GM23338 (cell line): ENCODE data around the gene FKBP7. TPM values are rescaled to one million over a fixed set of nuclear protein-coding genes. Genes with fewer than 3 reads are reported as not detected.

Source experiments
- ATAC-seq: fragments of 200-7000 bp; cut with Tn5 transposase; 3 replicates; pipeline ENCODE4 v1.9.1; 2020
- DNase-seq: peaks from one replicate; pipeline ENCODE4 v3.0.0-alpha.2; 2015; ENCODE audit warnings: low spot score
- H2AFZ ChIP-seq: fragments of 200-600 bp; sonication (generic); 2 replicates; pipeline ENCODE4 v1.8.0; 2016; ENCODE audit warnings: antibody characterized with exemption, mild to moderate bottlenecking, moderate library complexity
- H3F3A ChIP-seq: fragments of 200-600 bp; sonication (generic); replicated peaks from 2 replicates; pipeline ENCODE4 v1.8.0; 2017; ENCODE audit warnings: antibody characterized with exemption, mixed run types, low read depth
- H3K27ac ChIP-seq: fragments of 200-600 bp; sonication (generic); 2 replicates; pipeline ENCODE4 v1.6.1; 2016; ENCODE audit warnings: low read depth
- H3K27me3 ChIP-seq: fragments of 200-600 bp; sonication (generic); 2 replicates; pipeline ENCODE4 v1.8.0; 2016; ENCODE audit warnings: mild to moderate bottlenecking, mixed run types, moderate library complexity; ENCODE audit not compliant: insufficient read depth
- H3K36me3 ChIP-seq: fragments of 200-600 bp; sonication (generic); 2 replicates; pipeline ENCODE4 v1.8.0; 2016; ENCODE audit warnings: mild to moderate bottlenecking; ENCODE audit not compliant: insufficient read depth
- H3K4me1 ChIP-seq: fragments of 200-600 bp; sonication (generic); 2 replicates; pipeline ENCODE4 v1.8.0; 2016; ENCODE audit warnings: mild to moderate bottlenecking, moderate library complexity; ENCODE audit not compliant: insufficient read depth
- H3K4me2 ChIP-seq: fragments of 200-600 bp; sonication (generic); 2 replicates; pipeline ENCODE4 v1.7.1; 2017; ENCODE audit warnings: mixed run types
- H3K4me3 ChIP-seq: fragments of 200-600 bp; sonication (generic); 2 replicates; pipeline ENCODE4 v1.6.1; 2016; ENCODE audit warnings: mixed run types
- H3K79me2 ChIP-seq: fragments of 200-600 bp; sonication (generic); replicated peaks from 2 replicates; pipeline ENCODE4 v1.8.0; 2017; ENCODE audit warnings: mild to moderate bottlenecking; ENCODE audit not compliant: insufficient read depth
- H3K9me2 ChIP-seq: fragments of 200-600 bp; sonication (generic); 2 replicates; pipeline ENCODE4 v1.8.0; 2017; ENCODE audit not compliant: insufficient read depth
- H4K20me1 ChIP-seq: fragments of 200-600 bp; sonication (generic); replicated peaks from 2 replicates; pipeline ENCODE4 v1.8.0; 2017; ENCODE audit warnings: mild to moderate bottlenecking; ENCODE audit not compliant: insufficient read depth
- H3K27ac Mint-ChIP-seq: 2 replicates; pipeline ENCODE4 v1.8.0; 2020; ENCODE audit warnings: inconsistent platforms, mild to moderate bottlenecking, moderate library complexity, mixed read lengths
- H3K27me3 Mint-ChIP-seq: 3 replicates; pipeline ENCODE4 v1.8.0; 2022; ENCODE audit warnings: low read depth, mild to moderate bottlenecking, moderate library complexity, mixed read lengths, inconsistent platforms; ENCODE audit not compliant: insufficient read depth, poor library complexity
- H3K36me3 Mint-ChIP-seq: 3 replicates; pipeline ENCODE4 v1.8.0; 2021; ENCODE audit warnings: low read depth, mild to moderate bottlenecking, inconsistent platforms, moderate library complexity, mixed read lengths
- H3K4me1 Mint-ChIP-seq: 3 replicates; pipeline ENCODE4 v1.8.0; 2020; ENCODE audit warnings: mild to moderate bottlenecking, inconsistent platforms, mixed read lengths
- H3K4me3 Mint-ChIP-seq: 3 replicates; pipeline ENCODE4 v1.8.0; 2021; ENCODE audit warnings: moderate library complexity, mild to moderate bottlenecking, inconsistent platforms, mixed read lengths
- H3K9me3 Mint-ChIP-seq: 3 replicates; pipeline ENCODE4 v1.8.0; 2020; ENCODE audit warnings: moderate library complexity, mild to moderate bottlenecking, inconsistent platforms, mixed read lengths
- CREB1 ChIP-seq: fragments of 250-450 bp; sonication (Bioruptor Pico); IDR thresholded peaks from 2 replicates; pipeline ENCODE4 v1.5.0; 2020; ENCODE audit warnings: low read depth, mild to moderate bottlenecking, moderate library complexity
- EZH2 ChIP-seq: fragments of 200-600 bp; sonication (generic); IDR thresholded peaks from one replicate; pipeline ENCODE4 v1.8.0; 2017; ENCODE audit warnings: antibody characterized with exemption, mild to moderate bottlenecking, low read depth; ENCODE audit not compliant: unreplicated experiment
- EZH2phosphoT487 ChIP-seq: fragments of 200-600 bp; sonication (generic); IDR thresholded peaks from one replicate; pipeline ENCODE4 v1.8.1; 2018; ENCODE audit warnings: antibody characterized with exemption; ENCODE audit not compliant: unreplicated experiment
- JUNB ChIP-seq: IDR thresholded peaks from one replicate; pipeline ENCODE4 v1.6.1; 2016; ENCODE audit warnings: antibody characterized with exemption; ENCODE audit not compliant: unreplicated experiment
- NANOG ChIP-seq: IDR thresholded peaks from 2 replicates; pipeline ENCODE4 v1.6.1; 2016; ENCODE audit warnings: antibody characterized with exemption, borderline replicate concordance
- POLR2AphosphoS5 ChIP-seq: IDR thresholded peaks from 2 replicates; pipeline ENCODE4 v1.6.1; 2016; ENCODE audit warnings: antibody characterized with exemption, low read depth
- STAT1 ChIP-seq: IDR thresholded peaks from one replicate; pipeline ENCODE4 v1.6.1; 2016; ENCODE audit warnings: antibody characterized with exemption; ENCODE audit not compliant: unreplicated experiment
- ZNF114 ChIP-seq: fragments of 250-450 bp; sonication (Bioruptor Pico); IDR thresholded peaks from 2 replicates; pipeline ENCODE4 v1.5.0; 2020; ENCODE audit warnings: mild to moderate bottlenecking, moderate library complexity
- ZNF331 ChIP-seq: fragments of 250-450 bp; sonication (Bioruptor Pico); IDR thresholded peaks from 2 replicates; pipeline ENCODE4 v1.5.0; 2020; ENCODE audit warnings: low read depth, mild to moderate bottlenecking, moderate library complexity
- polyA plus RNA-seq: library from polyadenylated mRNA; unstranded; fragments of >200 nt; fragmentation: Nextera tagmentation; extraction: Ambion mirVana; gene quantifications from 2 replicates; pipeline ENCODE4 v1.2.1, GENCODE V29; 2016
- total RNA-seq: library from RNA; depleted of rRNA; stranded (reverse); fragments of >200 nt; shearing (Covaris generic); gene quantifications from 2 replicates; pipeline ENCODE4 v1.2.3, GENCODE V29; 2014
- TF ChIP-seq, protein P1 (sequence below), 2 experiments: fragments of 200-600 bp in 1 of 2; sonication (generic) in 1 of 2; conservative IDR thresholded peaks; 2 replicates each; pipeline versions ENCODE4 v1.5.1 to v1.6.1; 2016 to 2017; ENCODE audit warnings: antibody characterized with exemption in 2 of 2, low read depth in 2 of 2, mild to moderate bottlenecking in 2 of 2, moderate library complexity in 1 of 2
- TF ChIP-seq, protein P2 (sequence below): IDR thresholded peaks from 2 replicates; pipeline ENCODE4 v1.6.1; 2016; ENCODE audit warnings: antibody characterized with exemption
- TF ChIP-seq, protein P3 (sequence below): IDR thresholded peaks from one replicate; pipeline ENCODE4 v1.6.1; 2018; ENCODE audit warnings: antibody characterized with exemption; ENCODE audit not compliant: unreplicated experiment

The FKBP7 gene
- total and polyA plus RNA-seq, 2 experiments from 2014 or later: 8.3 to 9.0 TPM

DNA sequence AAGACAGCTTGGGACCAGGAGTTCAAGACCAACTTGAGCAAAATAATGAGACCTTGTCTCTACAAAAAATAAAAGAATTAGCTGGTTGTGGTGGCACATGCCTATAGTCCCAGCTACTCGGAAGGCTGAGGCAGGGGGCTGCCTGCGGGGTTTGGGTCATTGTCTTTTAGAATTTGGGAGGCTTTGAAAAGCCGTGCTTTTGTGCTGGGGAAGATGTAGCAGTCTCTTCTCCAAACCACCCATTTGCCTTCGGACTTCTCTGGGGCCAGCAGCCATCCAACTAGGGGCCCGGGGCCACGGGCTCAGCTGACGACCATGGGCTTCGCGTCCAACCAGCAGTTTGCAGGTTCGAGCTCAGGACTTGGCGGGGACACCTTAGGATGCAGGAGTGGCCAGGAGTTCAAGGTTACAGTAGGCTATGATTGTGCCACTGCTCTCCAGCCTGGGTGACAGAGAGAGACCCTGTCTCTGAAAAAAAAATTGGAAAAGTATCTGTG, 21.0 kb downstream of the FKBP7 start:
- H3K9me3 Mint-ChIP-seq: no peaks in the 10 kb centered on the region
- H3K27ac ChIP-seq: no peak overlapping the region
- H3K4me3 Mint-ChIP-seq: no peak overlapping the region
- no peak overlapping the region for H3K4me2 ChIP-seq
- no peak overlapping the region for H3K4me3 ChIP-seq
- DNase-seq: no peak
- H2AFZ ChIP-seq: peak overlapping the region; percentile 48; the same call in 1 of the 2 replicates
- peaks cover 6% of the 10 kb centered on the region; the same call in 1 of the 2 replicates for H3K9me2 ChIP-seq
- H3F3A ChIP-seq: no peaks in the 10 kb centered on the region
- H3K27me3 ChIP-seq: no peaks in the 10 kb centered on the region
- ATAC-seq: no peak
- H3K36me3 ChIP-seq: no peaks in the 10 kb centered on the region
- H3K36me3 Mint-ChIP-seq: no peaks in the 10 kb centered on the region
- H3K27me3 Mint-ChIP-seq: no peaks in the 10 kb centered on the region
- no peak overlapping the region for H3K27ac Mint-ChIP-seq
- no peaks in the 10 kb centered on the region for H4K20me1 ChIP-seq
- H3K4me1 ChIP-seq: no peaks in the 10 kb centered on the region
- 0 out of 3 replicates have a peak, but pooled peaks cover under 1% of the 10 kb centered on the region for H3K4me1 Mint-ChIP-seq
- H3K79me2 ChIP-seq: no peaks in the 10 kb centered on the region
- no peak for TF ChIP-seq EZH2
- TF ChIP-seq POLR2AphosphoS5: no peak
- no peak for TF ChIP-seq EZH2phosphoT487
- no peak for TF ChIP-seq NANOG
- TF ChIP-seq STAT1: no peak
- TF ChIP-seq, protein P1, sequence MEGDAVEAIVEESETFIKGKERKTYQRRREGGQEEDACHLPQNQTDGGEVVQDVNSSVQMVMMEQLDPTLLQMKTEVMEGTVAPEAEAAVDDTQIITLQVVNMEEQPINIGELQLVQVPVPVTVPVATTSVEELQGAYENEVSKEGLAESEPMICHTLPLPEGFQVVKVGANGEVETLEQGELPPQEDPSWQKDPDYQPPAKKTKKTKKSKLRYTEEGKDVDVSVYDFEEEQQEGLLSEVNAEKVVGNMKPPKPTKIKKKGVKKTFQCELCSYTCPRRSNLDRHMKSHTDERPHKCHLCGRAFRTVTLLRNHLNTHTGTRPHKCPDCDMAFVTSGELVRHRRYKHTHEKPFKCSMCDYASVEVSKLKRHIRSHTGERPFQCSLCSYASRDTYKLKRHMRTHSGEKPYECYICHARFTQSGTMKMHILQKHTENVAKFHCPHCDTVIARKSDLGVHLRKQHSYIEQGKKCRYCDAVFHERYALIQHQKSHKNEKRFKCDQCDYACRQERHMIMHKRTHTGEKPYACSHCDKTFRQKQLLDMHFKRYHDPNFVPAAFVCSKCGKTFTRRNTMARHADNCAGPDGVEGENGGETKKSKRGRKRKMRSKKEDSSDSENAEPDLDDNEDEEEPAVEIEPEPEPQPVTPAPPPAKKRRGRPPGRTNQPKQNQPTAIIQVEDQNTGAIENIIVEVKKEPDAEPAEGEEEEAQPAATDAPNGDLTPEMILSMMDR (conservative IDR thresholded peaks at IDR 0.05; ENCODE audit: low read depth in 2 of 2): no peak
- TF ChIP-seq, protein P2, sequence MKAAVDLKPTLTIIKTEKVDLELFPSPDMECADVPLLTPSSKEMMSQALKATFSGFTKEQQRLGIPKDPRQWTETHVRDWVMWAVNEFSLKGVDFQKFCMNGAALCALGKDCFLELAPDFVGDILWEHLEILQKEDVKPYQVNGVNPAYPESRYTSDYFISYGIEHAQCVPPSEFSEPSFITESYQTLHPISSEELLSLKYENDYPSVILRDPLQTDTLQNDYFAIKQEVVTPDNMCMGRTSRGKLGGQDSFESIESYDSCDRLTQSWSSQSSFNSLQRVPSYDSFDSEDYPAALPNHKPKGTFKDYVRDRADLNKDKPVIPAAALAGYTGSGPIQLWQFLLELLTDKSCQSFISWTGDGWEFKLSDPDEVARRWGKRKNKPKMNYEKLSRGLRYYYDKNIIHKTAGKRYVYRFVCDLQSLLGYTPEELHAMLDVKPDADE: no peak
- TF ChIP-seq, protein P3, sequence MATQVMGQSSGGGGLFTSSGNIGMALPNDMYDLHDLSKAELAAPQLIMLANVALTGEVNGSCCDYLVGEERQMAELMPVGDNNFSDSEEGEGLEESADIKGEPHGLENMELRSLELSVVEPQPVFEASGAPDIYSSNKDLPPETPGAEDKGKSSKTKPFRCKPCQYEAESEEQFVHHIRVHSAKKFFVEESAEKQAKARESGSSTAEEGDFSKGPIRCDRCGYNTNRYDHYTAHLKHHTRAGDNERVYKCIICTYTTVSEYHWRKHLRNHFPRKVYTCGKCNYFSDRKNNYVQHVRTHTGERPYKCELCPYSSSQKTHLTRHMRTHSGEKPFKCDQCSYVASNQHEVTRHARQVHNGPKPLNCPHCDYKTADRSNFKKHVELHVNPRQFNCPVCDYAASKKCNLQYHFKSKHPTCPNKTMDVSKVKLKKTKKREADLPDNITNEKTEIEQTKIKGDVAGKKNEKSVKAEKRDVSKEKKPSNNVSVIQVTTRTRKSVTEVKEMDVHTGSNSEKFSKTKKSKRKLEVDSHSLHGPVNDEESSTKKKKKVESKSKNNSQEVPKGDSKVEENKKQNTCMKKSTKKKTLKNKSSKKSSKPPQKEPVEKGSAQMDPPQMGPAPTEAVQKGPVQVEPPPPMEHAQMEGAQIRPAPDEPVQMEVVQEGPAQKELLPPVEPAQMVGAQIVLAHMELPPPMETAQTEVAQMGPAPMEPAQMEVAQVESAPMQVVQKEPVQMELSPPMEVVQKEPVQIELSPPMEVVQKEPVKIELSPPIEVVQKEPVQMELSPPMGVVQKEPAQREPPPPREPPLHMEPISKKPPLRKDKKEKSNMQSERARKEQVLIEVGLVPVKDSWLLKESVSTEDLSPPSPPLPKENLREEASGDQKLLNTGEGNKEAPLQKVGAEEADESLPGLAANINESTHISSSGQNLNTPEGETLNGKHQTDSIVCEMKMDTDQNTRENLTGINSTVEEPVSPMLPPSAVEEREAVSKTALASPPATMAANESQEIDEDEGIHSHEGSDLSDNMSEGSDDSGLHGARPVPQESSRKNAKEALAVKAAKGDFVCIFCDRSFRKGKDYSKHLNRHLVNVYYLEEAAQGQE: no peak
- no peak for TF ChIP-seq ZNF114 (CRISPR knock-in tag)
- no peak for TF ChIP-seq CREB1
- TF ChIP-seq ZNF331 (CRISPR knock-in tag): no peak
- no peak for TF ChIP-seq JUNB
